ENCODE data around the gene KDM6B.
"Not testable (repeated sequence)": the region's sequence is repeated elsewhere in the genome, so short reads cannot be mapped to it uniquely, and the experiment has no call there.

Gene KDM6B

GRCh38 chr17:7833795-7834541 lies at the start of gene KDM6B:
KDM6B (plus strand) TSS chr17:7834217; CDS start chr17:7845555, 11,338 bp downstream.
- Mint-ChIP-seq H3K27ac (peak within 1 kb of the TSS; percentile 94 to 97), H3K9me3 (no peaks in the 10 kb centered on the region), H3K4me3 (peak within 1 kb of the TSS; percentile 88 to 95), H3K4me1 (peaks cover 36% of the 10 kb centered on the region), H3K27me3 (peaks cover 14% of the 10 kb centered on the region)
- DNase-seq: peak; percentile 86 to 87
- ATAC-seq: peak; percentile 73

- DNase-seq (no peak), ATAC-seq (no peak)
- H3K4me3 Mint-ChIP-seq: no peak overlapping the region
- H3K27me3 Mint-ChIP-seq: peaks cover 10% of the 10 kb centered on the region
- H3K9me3 Mint-ChIP-seq: no peaks in the 10 kb centered on the region
- no peak overlapping the region for H3K27ac Mint-ChIP-seq
- no peaks in the 10 kb centered on the region for H3K4me1 Mint-ChIP-seq
Measured at GRCh38 chr17:7786866-7787265, 47.2 kb upstream of the KDM6B start.

- Mint-ChIP-seq H3K9me3 (no peaks in the 10 kb centered on the region), H3K27ac (no peak overlapping the region), H3K4me3 (no peak overlapping the region), H3K4me1 (no peaks in the 10 kb centered on the region), H3K27me3 (no peaks in the 10 kb centered on the region)
- ATAC-seq: no peak
- no peak for DNase-seq
Measured at GRCh38 chr17:7789131-7789530, 44.9 kb upstream of the KDM6B start.

- Mint-ChIP-seq H3K9me3 (no peaks in the 10 kb centered on the region), H3K4me1 (no peaks in the 10 kb centered on the region), H3K27ac (no peak overlapping the region), H3K27me3 (no peaks in the 10 kb centered on the region), H3K4me3 (no peak overlapping the region)
- ATAC-seq: no peak
- no peak for DNase-seq
Measured at GRCh38 chr17:7790150-7790549, 43.9 kb upstream of the KDM6B start.

- Mint-ChIP-seq H3K4me1 (no peaks in the 10 kb centered on the region), H3K27me3 (no peaks in the 10 kb centered on the region), H3K9me3 (no peaks in the 10 kb centered on the region), H3K27ac (no peak overlapping the region), H3K4me3 (no peak overlapping the region)
- no peak for DNase-seq
- no peak for ATAC-seq
Measured at GRCh38 chr17:7792611-7793010, 41.4 kb upstream of the KDM6B start.

- no peaks in the 10 kb centered on the region for H3K27me3 Mint-ChIP-seq
- H3K4me1 Mint-ChIP-seq: no peaks in the 10 kb centered on the region
- DNase-seq (no peak), ATAC-seq (no peak)
- no peak overlapping the region for H3K27ac Mint-ChIP-seq
- no peaks in the 10 kb centered on the region for H3K9me3 Mint-ChIP-seq
- H3K4me3 Mint-ChIP-seq: no peak overlapping the region
Measured at GRCh38 chr17:7794075-7794663, 39.8 kb upstream of the KDM6B start.

GRCh38 chr17:7797976-7798375 lies 36.0 kb upstream of the KDM6B start:
- no peak for ATAC-seq

GRCh38 chr17:7798839-7799238 lies 35.2 kb upstream of the KDM6B start:
- Mint-ChIP-seq H3K4me1 (no peaks in the 10 kb centered on the region), H3K9me3 (no peaks in the 10 kb centered on the region), H3K27me3 (peaks cover 10% of the 10 kb centered on the region), H3K27ac (no peak overlapping the region), H3K4me3 (no peak overlapping the region)
- DNase-seq (no peak), ATAC-seq (no peak)

More at GRCh38 chr17:7797976-7798375, 36.0 kb upstream of the KDM6B start:
- no peak for DNase-seq
- Mint-ChIP-seq H3K4me1 (no peaks in the 10 kb centered on the region), H3K27ac (no peak overlapping the region), H3K9me3 (no peaks in the 10 kb centered on the region), H3K4me3 (no peak overlapping the region), H3K27me3 (peaks cover 2% of the 10 kb centered on the region)

GRCh38 chr17:7803981-7804380 lies 30.0 kb upstream of the KDM6B start:
- H3K9me3 Mint-ChIP-seq: no peaks in the 10 kb centered on the region
- H3K4me3 Mint-ChIP-seq: no peak overlapping the region
- H3K27me3 Mint-ChIP-seq: peaks cover 17% of the 10 kb centered on the region
- H3K4me1 Mint-ChIP-seq: no peaks in the 10 kb centered on the region
- no peak for DNase-seq
- ATAC-seq: no peak
- H3K27ac Mint-ChIP-seq: no peak overlapping the region

GRCh38 chr17:7806587-7806986 lies 27.4 kb upstream of the KDM6B start:
- H3K9me3 Mint-ChIP-seq: no peaks in the 10 kb centered on the region
- ATAC-seq: no peak
- no peak for DNase-seq
- H3K4me3 Mint-ChIP-seq: no peak overlapping the region
- no peak overlapping the region for H3K27ac Mint-ChIP-seq
- no peaks in the 10 kb centered on the region for H3K4me1 Mint-ChIP-seq
- peaks cover 17% of the 10 kb centered on the region for H3K27me3 Mint-ChIP-seq

GRCh38 chr17:7807206-7807605 lies 26.8 kb upstream of the KDM6B start:
- no peak for DNase-seq
- Mint-ChIP-seq H3K9me3 (no peaks in the 10 kb centered on the region), H3K4me1 (no peaks in the 10 kb centered on the region), H3K4me3 (no peak overlapping the region), H3K27me3 (peaks cover 17% of the 10 kb centered on the region), H3K27ac (no peak overlapping the region)
- ATAC-seq: no peak

GRCh38 chr17:7809086-7809790 lies 24.8 kb upstream of the KDM6B start:
- peaks cover 2% of the 10 kb centered on the region for H3K27me3 Mint-ChIP-seq
- H3K4me3 Mint-ChIP-seq: no peak overlapping the region
- DNase-seq: no peak
- ATAC-seq: no peak
- H3K27ac Mint-ChIP-seq: no peak overlapping the region
- H3K4me1 Mint-ChIP-seq: no peaks in the 10 kb centered on the region
- H3K9me3 Mint-ChIP-seq: no peaks in the 10 kb centered on the region

GRCh38 chr17:7809791-7810343 lies 24.1 kb upstream of the KDM6B start:
- H3K4me1 Mint-ChIP-seq, H3K4me3 Mint-ChIP-seq, ATAC-seq, H3K27me3 Mint-ChIP-seq, H3K9me3 Mint-ChIP-seq, DNase-seq: not testable (repeated sequence)
- peak overlapping the region in 1 of 2 donors; percentile 37 for H3K27ac Mint-ChIP-seq

GRCh38 chr17:7811251-7811650 lies 22.8 kb upstream of the KDM6B start:
- ATAC-seq (no peak), DNase-seq (no peak)
- Mint-ChIP-seq H3K4me3 (no peak overlapping the region), H3K27me3 (no peaks in the 10 kb centered on the region), H3K9me3 (no peaks in the 10 kb centered on the region), H3K4me1 (no peaks in the 10 kb centered on the region), H3K27ac (no peak overlapping the region)

GRCh38 chr17:7814969-7815368 lies 19.0 kb upstream of the KDM6B start:
- Mint-ChIP-seq H3K27me3 (no peaks in the 10 kb centered on the region), H3K4me3 (no peak overlapping the region), H3K9me3 (no peaks in the 10 kb centered on the region), H3K4me1 (no peaks in the 10 kb centered on the region), H3K27ac (no peak overlapping the region)
- DNase-seq (no peak), ATAC-seq (no peak)
